Measurements from ENCODE around the gene TBC1D16.

GRCh38 chr17:79942011-79942405 lies 93.7 kb downstream of the TBC1D16 start:
- TF ChIP-seq CTCF (IDR thresholded peaks at IDR 0.05) (no peak), POLR2A (IDR thresholded peaks at IDR 0.05) (no peak)

Data from Peyer's patch (tissue), 4 donors.